K562 (cell line): ENCODE measurements around the gene MEF2D. TPM values are rescaled to one million over a fixed set of nuclear protein-coding genes. Genes with fewer than 3 reads are reported as not detected.

Experiments
- ATAC-seq: fragments of 200-7000 bp; cut with Tn5 transposase; 3 replicates; pipeline ENCODE4 v1.9.1; 2020; ENCODE audit warnings: moderate library complexity
- BruUV-seq: library from RNA; stranded (reverse); fragments of 400-500 nt; replicated peaks from 2 replicates; lab custom pipeline; 2021; lab: Mats Ljungman, UMichigan
- CTCF ChIA-PET: fragments of 300-600 bp; formaldehyde crosslinking; extraction: SDS; loops from one replicate; lab custom pipeline; 2021; ENCODE audit warnings: low intra/inter-chr PET ratio; lab: Yijun Ruan, JAX
- POLR2A ChIA-PET: fragments of 300-600, 350-650 bp; sonication (Branson Sonifier 250); formaldehyde crosslinking; extraction: SDS; loops from one replicate; lab custom pipeline; 2021; ENCODE audit warnings: antibody characterized with exemption, inconsistent platforms; lab: Yijun Ruan, JAX
- DNase-seq, 4 experiments: peaks; one replicate each; pipeline versions ENCODE4 v3.0.0 to v3.0.0-alpha.2; 2011 to 2018; ENCODE audit warnings: low spot score in 3 of 4, mixed read lengths in 3 of 4; ENCODE audit errors: extremely low read depth in 1 of 4
- FAIRE-seq: peaks from 2 replicates; lab custom pipeline; 2011; peaks lifted over from hg19 to GRCh38; lab: Jason Lieb, UNC
- H2AFZ ChIP-seq: 2 replicates; pipeline ENCODE4 v1.6.0; 2011; ENCODE audit warnings: low read depth, low read length, control low read depth, inconsistent platforms
- H3K27ac ChIP-seq: fragments of 200-600 bp; 3 replicates; pipeline ENCODE4 v1.8.0; 2011; ENCODE audit warnings: low read depth, mild to moderate bottlenecking, control low read depth, inconsistent platforms, low read length, moderate library complexity, mixed read lengths; ENCODE audit errors: extremely low read depth
- H3K27me3 ChIP-seq, 2 experiments: fragments of 300-600 bp in 1 of 2; 2 replicates in 1 of 2; 3 replicates in 1 of 2; pipeline versions ENCODE4 v1.6.0 to v1.8.0; 2011; ENCODE audit warnings: inconsistent platforms in 2 of 2, low read length in 2 of 2, mild to moderate bottlenecking in 1 of 2, mixed read lengths in 1 of 2, moderate library complexity in 1 of 2; ENCODE audit not compliant: control insufficient read depth in 2 of 2, insufficient read depth in 2 of 2
- H3K36me3 ChIP-seq: fragments of 300-600 bp; 3 replicates; pipeline ENCODE4 v1.8.0; 2011; ENCODE audit warnings: mild to moderate bottlenecking, low read length, inconsistent platforms; ENCODE audit not compliant: control insufficient read depth, insufficient read depth
- H3K4me1 ChIP-seq, 2 experiments: fragments of 200-600 bp in 1 of 2; replicated peaks in 1 of 2; 2 replicates in 1 of 2; 3 replicates in 1 of 2; pipeline versions ENCODE4 v1.5.1 to v1.8.0; 2011; ENCODE audit warnings: inconsistent platforms in 2 of 2, low read length in 2 of 2, mild to moderate bottlenecking in 1 of 2, mixed read lengths in 1 of 2, moderate library complexity in 1 of 2; ENCODE audit not compliant: control insufficient read depth in 2 of 2, insufficient read depth in 2 of 2
- H3K4me2 ChIP-seq: 2 replicates; pipeline ENCODE4 v1.6.1; 2011; ENCODE audit warnings: low read length, control low read depth, inconsistent platforms, mixed read lengths; ENCODE audit not compliant: insufficient read depth
- H3K4me3 ChIP-seq: fragments of 200-600 bp; sonication (generic), shearing (Covaris generic); 2 replicates; pipeline ENCODE4 v1.5.1; 2016; ENCODE audit warnings: control low read depth, inconsistent platforms
- H3K79me2 ChIP-seq: fragments of 200-600 bp; 3 replicates; pipeline ENCODE4 v1.8.0; 2011; ENCODE audit warnings: low read length, inconsistent platforms; ENCODE audit not compliant: control insufficient read depth, insufficient read depth
- H3K9ac ChIP-seq, 2 experiments: 2 replicates each; pipeline versions ENCODE4 v1.6.0 to v1.6.1; 2011; ENCODE audit warnings: low read depth in 2 of 2, low read length in 2 of 2, control low read depth in 1 of 2, inconsistent platforms in 1 of 2, mild to moderate bottlenecking in 1 of 2, mixed read lengths in 1 of 2; ENCODE audit not compliant: insufficient read depth in 1 of 2
- H3K9me1 ChIP-seq: one replicate; pipeline ENCODE4 v1.6.0; 2011; ENCODE audit warnings: inconsistent platforms, mild to moderate bottlenecking, low read length, moderate library complexity; ENCODE audit not compliant: control insufficient read depth, insufficient read depth
- H3K9me3 ChIP-seq: replicated peaks from 2 replicates; pipeline ENCODE4 v1.5.1; 2011; ENCODE audit warnings: low read depth, low read length, inconsistent platforms; ENCODE audit not compliant: control insufficient read depth, insufficient read depth
- H4K20me1 ChIP-seq: replicated peaks from 2 replicates; pipeline ENCODE4 v1.6.1; 2011; ENCODE audit warnings: low read length, inconsistent platforms, mixed read lengths; ENCODE audit not compliant: control insufficient read depth, insufficient read depth
- CBFA2T3 ChIP-seq: fragments of 450-650 bp; IDR thresholded peaks from 2 replicates; pipeline ENCODE4 v1.6.1; 2017
- ZNF263 ChIP-seq: sonication (generic); formaldehyde crosslinking; IDR thresholded peaks from 2 replicates; pipeline ENCODE4 v1.8.0; 2022; ENCODE audit warnings: mild to moderate bottlenecking, missing genetic modification reagents, borderline replicate concordance
- ZNF644 ChIP-seq: fragments of 200-800 bp; sonication (Bioruptor generic); IDR thresholded peaks from 2 replicates; pipeline ENCODE4 v1.6.1; 2016; ENCODE audit warnings: low read depth, missing genetic modification characterization, missing compliant biosample characterization
- WGBS: fragments of 100-300 bp; shearing (Covaris generic); methylation state at CpG from one replicate; pipeline ENCODE4 v1.1.6; 2016; ENCODE audit warnings: low coverage, mixed read lengths; ENCODE audit not compliant: insufficient coverage; ENCODE audit errors: missing lambda C conversion rate; 5-methylcytosine and 5-hydroxymethylcytosine counted together
- in situ Hi-C: fragments of 300-500 bp; cut with MboI; formaldehyde crosslinking; loops from 4 replicates; pipeline ENCODE4 v1.15.0; 2018; ENCODE audit warnings: inconsistent platforms, mixed read lengths
- intact Hi-C: fragments of 100-400 bp; cut with micrococcal nuclease; formaldehyde crosslinking; loops from 2 replicates; pipeline ENCODE4 v1.14.2; 2022
- polyA plus RNA-seq, 8 experiments: library from polyadenylated mRNA; depleted of rRNA in 4 of 8; stranded (reverse) in 5 of 8; unstranded in 3 of 8; fragments of >200 nt; fragmentation: Nextera tagmentation in 2 of 8; fragmentation: Illumina TruSeq in 1 of 8; extraction: Ambion mirVana in 2 of 8; extraction: Trizol in 1 of 8; gene quantifications; 2 replicates each; pipeline versions ENCODE4 v1.2.1 to v1.2.3, GENCODE V29; 2011 to 2014; ENCODE audit warnings: inconsistent platforms in 1 of 8, missing spikeins in 1 of 8
- total RNA-seq, 7 experiments: library from RNA; depleted of rRNA in 6 of 7; stranded (reverse); fragments of >200 nt in 6 of 7; fragmentation: Illumina TruSeq in 2 of 7; extraction: Trizol in 2 of 7; gene quantifications; 2 replicates each; pipeline versions ENCODE4 v1.2.1 to v1.2.3, GENCODE V29; 2011 to 2021; ENCODE audit warnings: low replicate concordance in 1 of 7

Gene MEF2D
- total and polyA plus RNA-seq, 9 of the 15 experiments (the other 6 are each of a cell fraction or from before 2014, with no cell fraction given), result 0.10 to 19.5 (median 2.6) TPM

DNA sequence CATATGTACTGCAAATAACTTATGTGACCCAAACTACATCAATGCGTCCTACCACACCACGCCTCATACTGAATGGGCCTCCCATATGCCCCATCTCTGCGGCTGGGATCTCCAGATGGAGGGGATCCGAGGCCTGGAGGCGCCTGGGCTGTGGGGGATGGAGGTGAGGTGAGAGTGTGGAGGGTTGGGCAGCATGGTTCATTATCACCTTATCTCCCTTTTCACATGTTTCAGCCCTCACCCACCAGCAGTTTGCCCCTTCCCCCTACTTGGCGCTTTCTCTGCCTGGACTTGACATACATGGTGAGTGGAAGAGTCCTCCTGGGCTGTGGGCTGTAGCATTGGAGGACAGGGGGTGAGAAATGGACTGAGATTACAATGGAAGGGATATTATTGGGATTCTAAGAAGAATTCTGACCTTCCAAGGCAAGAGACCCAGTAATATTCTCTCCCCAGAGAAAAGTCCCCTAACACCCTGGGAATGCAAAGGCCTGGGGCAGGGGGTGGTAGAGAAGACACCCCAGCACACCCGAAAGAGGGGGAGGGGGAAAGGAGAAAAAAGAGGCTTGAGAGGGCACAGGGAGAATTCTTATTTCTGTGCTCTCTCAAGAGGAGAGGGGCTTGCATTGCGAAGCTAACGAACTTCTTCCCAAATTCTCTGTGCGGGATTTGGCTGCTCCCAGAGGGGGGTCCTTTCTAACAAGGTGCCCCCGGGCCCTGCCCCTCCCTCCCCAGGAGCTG lies 61.4 kb downstream of the MEF2D start:
- Histone ChIP-seq H4K20me1 (no peaks in the 10 kb centered on the region; the same call in 1 of the 2 replicates), H3K4me2 (no peak overlapping the region), H3K9me1 (no peaks in the 10 kb centered on the region), H3K79me2 (no peaks in the 10 kb centered on the region), H3K9ac (0 out of 4 replicates have a peak overlapping the region, but pooled peaks of 1 of the 2 experiments have one; percentile 11), H3K9me3 (no peaks in the 10 kb centered on the region), H3K27ac (no peak overlapping the region), H3K36me3 (no peaks in the 10 kb centered on the region), H3K4me3 (no peak overlapping the region), H3K27me3 (peaks cover 67 to 80% of the 10 kb centered on the region in 2 experiments), H2AFZ (no peak overlapping the region), H3K4me1 (peaks cover 0 to 15% of the 10 kb centered on the region in 2 experiments; a peak in 4 of 5 replicates)
- DNase-seq (peak in 2 of 4 experiments; percentile 46 to 59), ATAC-seq (no peak), FAIRE-seq (no peak)
- intact Hi-C loops, result no loop called here
- no peak for TF ChIP-seq ZNF263 (CRISPR knock-in tag)
- 0 out of 2 replicates have a peak, but pooled peaks have one; percentile 5 for TF ChIP-seq CBFA2T3
- no peak for TF ChIP-seq ZNF644 (tag)
- CTCF ChIA-PET, result interaction anchor here (1.2 kb wide), 1 partner anchor 53 kb away, joined by 3 read pairs; no protein-coding TSS in a partner anchor
- 15% methylated on average over 7 of the region's 11 CpGs for WGBS
- POLR2A ChIA-PET, result interaction anchor here (0.6 kb wide), 2 partner anchors 70 to 174 kb away, joined by 3 to 4 read pairs; no protein-coding TSS in a partner anchor
- no TSS peak for BruUV-seq
- in situ Hi-C loops, result no loop called here
